ENCODE measurements around the gene MECR.

- TF ChIP-seq EZH2 (optimal IDR thresholded peaks at IDR 0.05; ENCODE audit: low read depth, low read length) (no peak), CTCF (IDR thresholded peaks at IDR 0.05; ENCODE audit: low read length) (no peak), EZH2phosphoT487 (IDR thresholded peaks at IDR 0.05; ENCODE audit: low read length) (no peak)
These were observed 17.7 kb downstream of the MECR start for GRCh38 chr1:29213055-29213454.
